22Rv1 (cell line): ENCODE measurements around the gene NUMA1.

ENCODE experiments used
- H3K27ac ChIP-seq: fragments of 450-650 bp; 2 replicates; pipeline ENCODE4 v1.5.1; 2017
- CTCF ChIP-seq: fragments of 450-650 bp; IDR thresholded peaks from 2 replicates; pipeline ENCODE4 v1.5.1; 2017; ENCODE audit warnings: mild to moderate bottlenecking
- ZFX ChIP-seq: fragments of 450-650 bp; IDR thresholded peaks from 2 replicates; pipeline ENCODE4 v1.6.1; 2017; ENCODE audit warnings: antibody characterized with exemption, borderline replicate concordance

The NUMA1 gene

GRCh38 chr11:72004515-72005346, 75.6 kb downstream of the NUMA1 start:
- no peak for TF ChIP-seq CTCF
- no peak for TF ChIP-seq ZFX
- peak overlapping the region; percentile 35 for H3K27ac ChIP-seq

GRCh38 chr11:72003776-72004171, 76.6 kb downstream of the NUMA1 start:
- TF ChIP-seq ZFX (no peak), CTCF (no peak)
- peak overlapping the region; percentile 44; the same call in 1 of the 2 replicates for H3K27ac ChIP-seq

- TF ChIP-seq CTCF (no peak), ZFX (no peak)
- peak overlapping the region; percentile 44 for H3K27ac ChIP-seq
Measured at GRCh38 chr11:72002841-72003775, 77.2 kb downstream of the NUMA1 start.

- H3K27ac ChIP-seq = peak overlapping the region; percentile 44
- no peak for TF ChIP-seq ZFX
- TF ChIP-seq CTCF = no peak
Measured at GRCh38 chr11:72001834-72002591, 78.3 kb downstream of the NUMA1 start.

GRCh38 chr11:72001285-72001684, 79.1 kb downstream of the NUMA1 start:
- peak overlapping the region; percentile 44 for H3K27ac ChIP-seq
- TF ChIP-seq CTCF (no peak), ZFX (no peak)

- 0 out of 2 replicates have a peak overlapping the region, but pooled peaks have one; percentile 44 for H3K27ac ChIP-seq
- TF ChIP-seq CTCF (no peak), ZFX (no peak)
Measured at GRCh38 chr11:72000202-72000867, 80.0 kb downstream of the NUMA1 start.
